GM11168 (cell line): ENCODE results near the gene ABCC10.
"Not testable (repeated sequence)": the region's sequence is repeated elsewhere in the genome, so short reads cannot be mapped to it uniquely, and the experiment has no call there.

Source experiments
- in situ Hi-C: fragments of 300-500 bp; cut with MboI; formaldehyde crosslinking; loops from one replicate; pipeline ENCODE4 v1.12.0; 2022; ENCODE audit warnings: low sequenced_read_pairs; ENCODE audit not compliant: unreplicated experiment

Gene ABCC10

DNA sequence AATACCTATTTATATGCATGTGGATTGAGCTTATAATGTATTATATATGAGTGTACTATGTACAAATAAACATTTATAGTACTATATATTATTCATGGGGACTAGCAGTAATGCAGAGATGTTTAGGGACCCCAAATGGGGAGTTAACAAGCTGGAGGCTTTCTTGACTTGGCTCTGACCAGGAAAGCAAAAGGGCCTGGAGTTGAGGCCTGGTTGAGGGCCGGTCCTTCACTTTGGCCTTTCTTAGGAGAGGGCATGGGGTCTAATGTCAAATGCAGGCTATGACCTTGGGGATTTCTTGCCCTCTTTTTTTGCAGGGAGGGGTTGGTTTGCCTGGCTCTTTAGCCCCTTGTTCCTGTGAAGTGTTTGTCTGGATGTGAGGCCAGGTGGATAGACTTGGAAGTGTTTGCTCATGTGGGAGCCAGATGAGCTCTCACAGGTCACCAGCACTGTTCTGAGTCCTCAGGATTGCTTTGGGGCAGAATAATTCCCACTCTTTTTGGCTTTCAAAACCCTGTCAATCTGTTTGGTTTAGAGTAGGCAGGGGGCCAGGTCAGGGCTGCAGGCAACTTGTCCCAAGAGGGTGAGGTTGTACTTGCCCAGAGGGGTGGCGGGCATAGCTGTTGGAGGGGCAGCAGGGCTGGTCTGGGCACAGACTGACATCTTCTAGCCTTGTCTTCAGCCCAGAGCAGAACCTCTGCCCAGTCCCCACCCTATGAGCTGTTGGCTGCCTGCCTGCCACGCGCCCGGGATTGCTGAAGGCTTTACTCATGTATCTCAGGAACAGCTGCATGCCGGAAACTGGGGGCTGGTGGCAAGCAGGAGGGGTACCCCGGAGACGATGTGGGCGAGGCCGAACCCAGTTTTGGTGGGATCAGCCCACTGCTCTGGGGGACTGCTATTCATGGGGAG lies 64.7 kb downstream of the ABCC10 start:
- in situ Hi-C loops, result no loop called here

DNA sequence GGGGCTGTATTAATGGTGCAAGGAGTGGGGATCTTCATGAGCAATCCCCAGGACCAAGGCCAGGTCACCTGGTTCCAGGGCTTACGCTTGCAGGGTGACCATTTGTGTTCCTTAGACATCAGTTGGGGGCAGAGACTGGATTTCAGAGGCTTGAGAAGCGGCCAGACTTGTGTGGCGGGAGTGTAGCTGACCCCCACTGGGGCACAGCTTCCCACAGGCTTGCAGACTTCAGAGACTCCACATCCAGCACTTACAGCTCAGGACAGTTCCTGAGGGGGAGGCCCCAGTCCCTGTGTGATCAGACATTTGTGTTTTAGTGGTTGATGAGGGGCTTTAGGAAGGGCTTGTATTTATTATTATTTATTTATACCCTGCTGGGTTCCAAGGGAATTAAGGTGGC lies 65.3 kb downstream of the ABCC10 start:
- in situ Hi-C loops, result no loop called here

DNA sequence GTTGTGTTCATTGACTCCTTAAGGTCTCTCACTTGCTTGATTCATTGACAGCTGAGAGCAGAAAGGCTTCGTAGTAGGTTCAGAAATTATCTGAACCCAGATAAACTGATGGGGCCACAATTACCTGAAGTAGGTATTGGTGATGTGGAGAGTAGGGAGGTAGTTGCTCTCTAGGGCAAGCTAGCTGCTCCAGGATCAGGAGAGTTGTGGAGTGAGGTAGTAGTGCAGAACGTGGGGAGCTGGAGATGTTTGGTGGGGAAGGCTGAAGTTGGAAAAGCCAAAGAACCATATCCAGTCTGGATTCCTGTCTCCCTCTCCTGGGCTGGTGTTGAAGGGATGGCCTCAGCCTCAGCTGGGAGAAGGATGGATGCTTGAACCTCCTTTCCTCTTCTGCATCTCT lies 65.9 kb downstream of the ABCC10 start:
- in situ Hi-C loops, result no loop called here

DNA sequence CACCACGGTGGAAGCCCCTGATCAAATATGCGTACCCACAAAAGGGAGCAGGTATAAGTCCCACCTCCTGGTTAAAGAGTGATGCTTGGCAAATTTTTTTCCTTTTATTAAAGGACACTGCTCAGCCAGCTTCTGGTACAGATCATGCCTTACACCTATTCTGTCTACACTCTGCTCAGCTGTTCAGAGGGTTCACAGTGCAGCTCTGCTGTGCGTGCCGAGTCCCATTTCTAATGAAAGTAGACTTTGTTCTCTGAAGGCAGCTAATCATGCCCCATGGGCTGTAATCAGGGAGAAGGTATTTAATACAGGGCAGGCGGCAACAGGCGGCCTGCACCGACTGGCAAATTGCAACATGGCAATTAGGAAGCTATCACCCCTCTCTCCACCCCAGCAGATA lies 66.5 kb downstream of the ABCC10 start:
- in situ Hi-C loops, result no loop called here

DNA sequence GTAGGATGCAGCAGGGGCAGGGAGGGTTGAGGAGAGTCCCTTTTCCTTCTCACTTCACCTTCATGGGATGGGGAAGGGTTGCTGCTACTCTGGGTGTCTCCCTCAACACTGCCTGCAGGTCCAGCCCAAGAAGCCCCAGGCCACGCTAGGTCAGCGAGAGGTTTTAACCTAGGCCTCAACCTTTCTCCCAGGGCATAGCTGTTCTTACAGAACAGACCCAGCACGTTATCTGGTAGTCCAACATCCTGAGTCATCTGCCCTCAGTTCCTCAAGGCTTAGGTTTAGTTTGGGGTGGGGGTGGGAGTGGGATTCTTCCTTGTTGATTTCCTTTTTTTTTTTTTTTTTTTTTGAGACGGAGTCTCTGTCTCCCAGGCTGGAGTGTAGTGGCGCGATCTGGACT lies 67.0 kb downstream of the ABCC10 start:
- in situ Hi-C loops, result no loop called here

DNA sequence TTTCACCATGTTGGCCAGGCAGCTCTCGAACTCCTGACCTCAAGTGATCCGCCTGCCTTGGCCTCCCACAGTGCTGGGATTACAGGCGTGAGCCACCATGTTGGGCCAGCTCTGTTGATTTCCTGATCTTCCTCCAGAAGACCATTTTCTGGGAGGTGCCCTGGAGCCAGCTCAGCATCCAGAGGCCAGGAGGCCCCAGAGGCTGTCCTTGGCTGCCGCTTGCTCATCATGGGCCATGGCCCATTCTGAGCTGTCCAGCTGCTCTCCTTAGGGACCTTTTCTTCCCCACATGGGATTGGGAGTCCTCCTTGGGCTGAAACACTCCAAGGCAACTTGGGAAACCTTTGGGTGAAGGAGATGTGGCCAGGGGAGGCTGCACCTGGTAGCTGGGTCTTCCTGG lies 67.4 kb downstream of the ABCC10 start:
- in situ Hi-C loops, result no loop called here

DNA sequence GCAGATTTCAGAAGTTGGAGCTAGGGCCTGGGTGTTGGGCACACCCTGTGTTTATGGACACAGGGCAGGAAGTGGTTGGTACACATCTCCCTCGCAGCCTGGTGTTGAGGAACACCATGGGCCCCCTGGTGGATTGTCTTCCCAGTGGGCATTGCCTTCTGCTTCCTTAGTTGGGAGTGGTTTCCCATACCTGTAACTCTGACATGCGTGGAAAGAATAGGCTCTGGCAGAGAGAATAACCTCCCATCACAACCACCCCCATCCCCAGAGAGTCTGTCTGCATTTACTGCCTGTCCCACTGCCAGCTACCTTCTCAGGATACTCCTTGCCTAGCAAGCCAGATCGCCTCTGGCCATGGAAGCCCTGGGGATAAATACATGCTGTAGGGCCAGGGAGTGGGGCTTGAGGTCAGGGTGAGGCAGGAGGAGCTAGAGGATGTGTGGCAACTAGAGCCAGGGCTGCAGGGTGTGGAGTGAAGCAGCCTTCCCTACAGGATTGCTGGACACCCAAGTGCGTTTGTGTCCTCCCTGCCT lies 68.1 kb downstream of the ABCC10 start:
- in situ Hi-C loops, result no loop called here

- in situ Hi-C loops, result no loop called here
These were observed 69.2 kb downstream of the ABCC10 start for GRCh38 chr6:43496370-43497128.

GRCh38 chr6:43497129-43497396 lies 69.7 kb downstream of the ABCC10 start:
- in situ Hi-C loops, result no loop called here

DNA sequence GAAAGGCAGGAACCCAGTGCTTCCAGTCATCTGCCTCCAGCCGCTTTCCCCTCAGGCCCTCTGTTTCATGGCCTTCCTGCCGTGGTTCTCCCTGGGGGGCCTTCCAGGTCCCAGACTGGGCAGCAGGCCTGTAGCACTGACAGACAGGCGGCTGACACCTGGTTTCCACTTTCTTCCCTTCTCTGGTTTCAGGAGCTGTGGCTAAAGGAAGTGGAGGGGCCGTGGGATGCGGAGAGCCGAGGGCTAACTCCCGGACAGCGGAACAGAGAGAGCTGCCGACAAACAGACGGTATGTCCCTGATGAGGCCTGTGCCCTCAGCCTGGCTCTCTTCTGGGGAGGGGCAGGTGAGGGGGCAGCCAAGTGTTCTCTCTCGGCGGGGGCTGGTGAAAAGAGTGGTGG lies 70.3 kb downstream of the ABCC10 start:
- in situ Hi-C loops, result no loop called here

GRCh38 chr6:43498291-43498690 lies 71.0 kb downstream of the ABCC10 start:
- in situ Hi-C loops, result not testable (repeated sequence)

- in situ Hi-C loops, result no loop called here
These were observed 71.9 kb downstream of the ABCC10 start for GRCh38 chr6:43499028-43499815.
